ENCODE data around the gene NAA16. TPM values are rescaled to one million over a fixed set of nuclear protein-coding genes. Genes with fewer than 3 reads are reported as not detected.

The NAA16 gene
- total and polyA plus RNA-seq, 10 of the 15 experiments (the other 5 are each of a cell fraction or from before 2014, with no cell fraction given), result 5.4 to 18.5 (median 13.2) TPM

GRCh38 chr13:41317243-41317642, 6.2 kb downstream of the NAA16 start:
- Histone ChIP-seq H3K27ac (ENCODE audit: control insufficient read depth, insufficient read depth) (no peak overlapping the region), H3K4me3 (no peak overlapping the region), H3K4me2 (ENCODE audit: control insufficient read depth, insufficient read depth) (no peak overlapping the region), H4K20me1 (ENCODE audit: control insufficient read depth, insufficient read depth) (no peaks in the 10 kb centered on the region), H3K79me2 (ENCODE audit: control insufficient read depth, insufficient read depth, low read length) (peaks cover 65% of the 10 kb centered on the region), H3K27me3 (replicated peaks in 1 of 2; ENCODE audit: control insufficient read depth in 2 of 2, insufficient read depth in 2 of 2, low read length in 1 of 2) (no peaks in the 10 kb centered on the region), H3K4me1 (ENCODE audit: control insufficient read depth, insufficient read depth, low read length) (peaks cover 6% of the 10 kb centered on the region; the same call in 1 of the 2 replicates), H3K9me3 (replicated peaks; ENCODE audit: control insufficient read depth, insufficient read depth, low read length) (no peaks in the 10 kb centered on the region), H3K9ac (ENCODE audit: control insufficient read depth, insufficient read depth, low read length) (no peak overlapping the region), H2AFZ (ENCODE audit: control insufficient read depth, low read depth, low read length) (no peak overlapping the region), H3K36me3 (ENCODE audit: control insufficient read depth in 2 of 2, insufficient read depth in 2 of 2, low read length in 1 of 2) (peaks cover 2 to 3% of the 10 kb centered on the region in 2 experiments; a peak in 2 of 4 replicates)
- ChIA-PET POLR2A (interaction anchor here (0.6 kb wide), 1 partner anchor 853 kb away, joined by 3 read pairs; no protein-coding TSS in a partner anchor), CTCF (interaction anchor here (2.2 kb wide), 1 partner anchor 12 kb away, joined by 7 read pairs; no protein-coding TSS in a partner anchor), SMC1A (ENCODE audit: uncharacterized antibody, unreplicated experiment) (interaction anchor here (0.8 kb wide), 1 partner anchor 332 kb away, joined by 3 read pairs; no protein-coding TSS in a partner anchor), RAD21 (ENCODE audit: unreplicated experiment) (no interaction called here)
- in situ Hi-C loops (cut with MboI), result no loop called here
- TF ChIP-seq IKZF1 (conservative IDR thresholded peaks at IDR 0.05) (no peak), ZBTB40 (IDR thresholded peaks at IDR 0.05; ENCODE audit: borderline replicate concordance) (peak; percentile 64; the same call in 1 of the 2 replicates)
- no peak for DNase-seq (ENCODE audit: low read depth, low spot score)
- intact Hi-C loops (cut with micrococcal nuclease; ENCODE audit: unreplicated experiment), result no loop called here
- FAIRE-seq, result no peak
- WGBS (ENCODE audit: insufficient coverage, insufficient replicate concordance, low lambda C conversion rate, missing lambda C conversion rate), result 48% methylated on average over 1 of the region's 1 CpG
- ATAC-seq, result no peak
- BruUV-seq (replicated peaks), result no TSS peak

GRCh38 chr13:41325752-41326151, 14.7 kb downstream of the NAA16 start:
- ATAC-seq, result no peak
- Histone ChIP-seq H3K4me1 (ENCODE audit: control insufficient read depth, insufficient read depth, low read length) (no peaks in the 10 kb centered on the region), H3K36me3 (ENCODE audit: control insufficient read depth in 2 of 2, insufficient read depth in 2 of 2, low read length in 1 of 2) (peaks cover 3 to 13% of the 10 kb centered on the region in 2 experiments; a peak in 3 of 4 replicates), H3K27me3 (replicated peaks in 1 of 2; ENCODE audit: control insufficient read depth in 2 of 2, insufficient read depth in 2 of 2, low read length in 1 of 2) (no peaks in the 10 kb centered on the region), H3K4me2 (ENCODE audit: control insufficient read depth, insufficient read depth) (no peak overlapping the region), H3K27ac (ENCODE audit: control insufficient read depth, insufficient read depth) (no peak overlapping the region), H3K9me3 (replicated peaks; ENCODE audit: control insufficient read depth, insufficient read depth, low read length) (no peaks in the 10 kb centered on the region), H3K79me2 (ENCODE audit: control insufficient read depth, insufficient read depth, low read length) (no peaks in the 10 kb centered on the region), H4K20me1 (ENCODE audit: control insufficient read depth, insufficient read depth) (no peaks in the 10 kb centered on the region), H3K9ac (ENCODE audit: control insufficient read depth, insufficient read depth, low read length) (no peak overlapping the region), H3K4me3 (no peak overlapping the region), H2AFZ (ENCODE audit: control insufficient read depth, low read depth, low read length) (no peak overlapping the region)
- DNase-seq (ENCODE audit: low read depth, low spot score), result no peak
- no peak for TF ChIP-seq KDM1A (IDR thresholded peaks at IDR 0.05; ENCODE audit: borderline replicate concordance)
- TF ChIP-seq BCL11A (IDR thresholded peaks at IDR 0.05; ENCODE audit: low read depth, low read length), result no peak
- TF ChIP-seq CHD4 (IDR thresholded peaks at IDR 0.05), result no peak
- TF ChIP-seq SMARCA5 (IDR thresholded peaks at IDR 0.05), result no peak
- CTCF ChIA-PET, result no interaction called here
- WGBS (ENCODE audit: insufficient coverage, insufficient replicate concordance, low lambda C conversion rate, missing lambda C conversion rate), result 65% methylated on average over 2 of the region's 2 CpGs
- SMC1A ChIA-PET (ENCODE audit: uncharacterized antibody, unreplicated experiment), result interaction anchor here (1.0 kb wide), 1 partner anchor 13 kb away, joined by 3 read pairs; no protein-coding TSS in a partner anchor
- RAD21 ChIA-PET (ENCODE audit: unreplicated experiment), result no interaction called here
- in situ Hi-C loops (cut with MboI) (no loop called here), intact Hi-C loops (cut with micrococcal nuclease; ENCODE audit: unreplicated experiment) (no loop called here)
- no peak for FAIRE-seq
- BruUV-seq (replicated peaks), result no TSS peak
- POLR2A ChIA-PET, result no interaction called here

All from GM12878 (cell line).